Epithelial cell of esophagus (primary cell): ENCODE measurements around the gene FNDC11.
"Not testable (repeated sequence)": the region's sequence is repeated elsewhere in the genome, so short reads cannot be mapped to it uniquely, and the experiment has no call there.

Experiments used
- DNase-seq: peaks from one replicate; pipeline ENCODE4 v3.0.0; 2010; ENCODE audit warnings: low read depth
- H3K4me3 ChIP-seq: 2 replicates; pipeline ENCODE4 v1.5.1; 2011; ENCODE audit warnings: mild to moderate bottlenecking, low read length, control low read depth
- TF ChIP-seq, protein P1 (sequence below): IDR thresholded peaks from 2 replicates; pipeline ENCODE4 v1.5.1; 2011; ENCODE audit warnings: low read depth, mild to moderate bottlenecking, low read length, control low read depth, inconsistent platforms; ENCODE audit not compliant: insufficient read depth; ENCODE audit errors: missing control alignments

FNDC11 gene

DNA sequence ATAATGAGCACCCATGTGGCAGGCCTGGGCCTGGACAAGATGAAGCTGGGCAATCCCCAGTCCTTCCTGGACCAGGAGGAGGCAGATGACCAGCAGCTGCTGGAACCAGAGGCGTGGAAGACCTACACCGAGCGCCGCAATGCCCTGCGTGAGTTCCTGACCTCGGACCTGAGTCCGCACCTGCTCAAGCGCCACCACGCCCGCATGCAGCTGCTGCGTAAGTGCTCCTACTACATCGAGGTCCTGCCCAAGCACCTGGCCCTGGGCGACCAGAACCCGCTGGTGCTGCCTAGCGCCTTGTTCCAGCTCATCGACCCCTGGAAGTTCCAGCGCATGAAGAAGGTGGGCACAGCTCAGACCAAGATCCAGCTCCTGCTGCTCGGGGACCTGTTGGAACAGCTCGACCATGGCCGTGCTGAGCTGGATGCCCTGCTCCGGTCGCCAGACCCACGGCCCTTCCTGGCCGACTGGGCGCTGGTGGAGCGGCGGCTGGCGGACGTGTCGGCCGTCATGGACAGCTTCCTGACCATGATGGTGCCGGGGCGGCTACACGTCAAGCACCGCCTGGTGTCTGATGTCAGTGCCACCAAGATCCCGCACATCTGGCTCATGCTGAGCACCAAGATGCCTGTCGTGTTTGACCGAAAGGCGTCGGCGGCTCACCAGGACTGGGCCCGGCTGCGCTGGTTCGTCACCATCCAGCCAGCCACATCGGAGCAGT lies 1.9 kb downstream of the FNDC11 start:
- TF ChIP-seq, protein P1, sequence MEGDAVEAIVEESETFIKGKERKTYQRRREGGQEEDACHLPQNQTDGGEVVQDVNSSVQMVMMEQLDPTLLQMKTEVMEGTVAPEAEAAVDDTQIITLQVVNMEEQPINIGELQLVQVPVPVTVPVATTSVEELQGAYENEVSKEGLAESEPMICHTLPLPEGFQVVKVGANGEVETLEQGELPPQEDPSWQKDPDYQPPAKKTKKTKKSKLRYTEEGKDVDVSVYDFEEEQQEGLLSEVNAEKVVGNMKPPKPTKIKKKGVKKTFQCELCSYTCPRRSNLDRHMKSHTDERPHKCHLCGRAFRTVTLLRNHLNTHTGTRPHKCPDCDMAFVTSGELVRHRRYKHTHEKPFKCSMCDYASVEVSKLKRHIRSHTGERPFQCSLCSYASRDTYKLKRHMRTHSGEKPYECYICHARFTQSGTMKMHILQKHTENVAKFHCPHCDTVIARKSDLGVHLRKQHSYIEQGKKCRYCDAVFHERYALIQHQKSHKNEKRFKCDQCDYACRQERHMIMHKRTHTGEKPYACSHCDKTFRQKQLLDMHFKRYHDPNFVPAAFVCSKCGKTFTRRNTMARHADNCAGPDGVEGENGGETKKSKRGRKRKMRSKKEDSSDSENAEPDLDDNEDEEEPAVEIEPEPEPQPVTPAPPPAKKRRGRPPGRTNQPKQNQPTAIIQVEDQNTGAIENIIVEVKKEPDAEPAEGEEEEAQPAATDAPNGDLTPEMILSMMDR, result no peak

GRCh38 chr20:63556873-63557478 lies 3.0 kb downstream of the FNDC11 start:
- no peak overlapping the region for H3K4me3 ChIP-seq
- DNase-seq, result no peak
- TF ChIP-seq, protein P1, result no peak

More for the DNA sequence above, 1.9 kb downstream of the FNDC11 start:
- DNase-seq, result no peak
- no peak overlapping the region for H3K4me3 ChIP-seq

DNA sequence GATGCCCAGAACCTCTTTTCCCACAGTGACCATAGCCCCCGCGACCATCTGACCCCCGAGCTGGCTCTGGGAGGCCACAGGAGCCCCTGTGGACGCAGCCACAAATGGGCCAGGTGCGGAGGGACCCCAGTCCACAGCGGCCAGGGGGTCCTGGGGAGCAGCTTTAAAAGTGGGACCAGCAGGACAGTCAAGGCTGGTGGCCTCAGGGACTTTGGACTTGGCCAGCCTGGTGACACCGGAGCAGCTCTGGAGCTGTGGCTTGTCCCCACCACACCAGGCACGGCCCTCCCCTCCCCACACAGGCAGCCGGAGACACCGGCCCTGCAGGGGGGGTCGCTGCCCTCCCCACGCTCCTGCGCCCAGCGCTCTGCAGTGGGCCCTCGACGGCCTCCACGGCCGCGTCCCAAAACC lies 3.5 kb downstream of the FNDC11 start:
- TF ChIP-seq, protein P1, result no peak
- no peak for DNase-seq
- H3K4me3 ChIP-seq, result no peak overlapping the region

- TF ChIP-seq, protein P1, result no peak
- no peak for DNase-seq
- H3K4me3 ChIP-seq, result no peak overlapping the region
These were observed 5.0 kb downstream of the FNDC11 start for GRCh38 chr20:63558804-63559484.

DNA sequence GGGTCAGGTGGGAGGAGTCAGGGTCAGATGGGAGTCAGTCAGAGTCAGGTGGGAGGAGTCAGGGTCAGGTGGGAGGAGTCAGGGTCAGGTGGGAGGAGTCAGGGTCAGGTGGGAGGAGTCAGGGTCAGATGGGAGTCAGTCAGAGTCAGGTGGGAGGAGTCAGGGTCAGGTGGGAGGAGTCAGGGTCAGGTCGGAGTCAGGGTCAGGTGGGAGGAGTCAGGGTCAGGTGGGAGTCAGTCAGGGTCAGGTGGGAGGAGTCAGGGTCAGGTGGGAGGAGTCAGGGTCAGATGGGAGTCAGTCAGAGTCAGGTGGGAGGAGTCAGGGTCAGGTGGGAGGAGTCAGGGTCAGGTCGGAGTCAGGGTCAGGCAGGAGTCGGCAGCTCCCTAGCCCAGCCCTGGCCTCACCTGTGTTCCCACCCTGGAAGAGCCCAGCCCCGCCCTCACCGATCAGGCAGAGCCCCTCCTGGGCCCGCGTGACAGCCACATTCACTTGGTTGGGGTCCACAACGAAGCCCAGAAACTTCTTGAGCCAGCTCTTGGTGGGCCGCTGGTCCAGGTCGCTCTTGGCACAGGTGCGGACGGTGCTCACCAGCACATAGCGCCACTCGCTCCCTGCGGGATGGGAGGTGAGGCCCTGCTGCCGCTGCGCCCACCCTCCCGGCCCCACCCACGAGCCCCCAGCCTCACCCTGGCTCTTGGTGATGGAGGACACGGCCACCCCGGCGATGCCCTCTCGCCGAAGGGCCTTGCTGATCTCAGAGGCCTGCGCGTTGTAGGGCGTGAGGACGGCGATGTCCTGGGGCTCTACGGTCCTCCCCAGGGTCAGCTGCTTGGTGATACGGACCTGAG lies 5.8 kb downstream of the FNDC11 start:
- not testable (repeated sequence) for DNase-seq

DNA sequence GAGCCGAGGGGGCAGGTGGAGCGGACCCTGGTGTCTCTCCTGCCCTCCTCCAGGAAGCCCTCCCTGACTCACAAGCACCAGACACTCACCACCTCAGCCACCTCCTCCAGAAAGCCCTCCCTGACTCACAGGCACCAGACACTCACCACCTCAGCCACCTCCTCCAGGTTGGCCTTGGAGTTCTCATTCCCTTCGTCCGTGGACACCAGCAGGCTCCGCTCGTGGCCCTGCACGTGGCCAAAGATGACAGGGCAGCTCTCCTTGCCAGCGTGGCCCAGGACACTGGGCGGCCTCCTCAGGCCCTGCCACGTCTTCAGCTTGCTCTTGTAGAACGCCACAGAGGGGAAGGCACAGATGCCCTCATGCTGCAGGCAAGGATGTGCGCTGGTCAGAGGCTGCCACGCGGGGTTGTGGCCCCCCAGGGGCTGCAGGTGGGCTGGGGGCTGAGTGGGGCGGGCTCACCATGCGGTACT lies 6.4 kb downstream of the FNDC11 start:
- TF ChIP-seq, protein P1, result no peak

More for the DNA sequence above, 5.8 kb downstream of the FNDC11 start:
- H3K4me3 ChIP-seq, result not testable (repeated sequence)

More for the DNA sequence above, 6.4 kb downstream of the FNDC11 start:
- H3K4me3 ChIP-seq, result no peak overlapping the region
- DNase-seq, result no peak
